Kidney epithelial cell (primary cell): ENCODE data around the gene B4GALT5. TPM values are rescaled to one million over a fixed set of nuclear protein-coding genes. Genes with fewer than 3 reads are reported as not detected.

Experiments
- DNase-seq: peaks from one replicate; pipeline ENCODE4 v3.0.0-alpha.2; 2010; ENCODE audit warnings: low read depth
- H3K27me3 ChIP-seq: 2 replicates; pipeline ENCODE4 v1.6.0; 2011; ENCODE audit warnings: low read length; ENCODE audit not compliant: control insufficient read depth, insufficient read depth
- H3K36me3 ChIP-seq: 2 replicates; pipeline ENCODE4 v1.5.1; 2011; ENCODE audit warnings: low read length; ENCODE audit not compliant: control insufficient read depth, insufficient read depth
- H3K4me3 ChIP-seq: 2 replicates; pipeline ENCODE4 v1.5.1; 2011; ENCODE audit warnings: low read depth, mild to moderate bottlenecking, control low read depth, low read length
- CTCF ChIP-seq: IDR thresholded peaks from 2 replicates; pipeline ENCODE4 v1.5.1; 2011; ENCODE audit warnings: mild to moderate bottlenecking, moderate library complexity, low read length, control low read depth, inconsistent platforms; ENCODE audit not compliant: insufficient read depth, poor library complexity, severe bottlenecking
- total RNA-seq: library from RNA; depleted of rRNA; stranded (reverse); fragments of >200 nt; gene quantifications from 2 replicates; pipeline ENCODE4 v1.2.3, GENCODE V29; 2015

Gene B4GALT5
- total RNA-seq, 1 donor from 2014 or later, result 67.6 TPM

DNA sequence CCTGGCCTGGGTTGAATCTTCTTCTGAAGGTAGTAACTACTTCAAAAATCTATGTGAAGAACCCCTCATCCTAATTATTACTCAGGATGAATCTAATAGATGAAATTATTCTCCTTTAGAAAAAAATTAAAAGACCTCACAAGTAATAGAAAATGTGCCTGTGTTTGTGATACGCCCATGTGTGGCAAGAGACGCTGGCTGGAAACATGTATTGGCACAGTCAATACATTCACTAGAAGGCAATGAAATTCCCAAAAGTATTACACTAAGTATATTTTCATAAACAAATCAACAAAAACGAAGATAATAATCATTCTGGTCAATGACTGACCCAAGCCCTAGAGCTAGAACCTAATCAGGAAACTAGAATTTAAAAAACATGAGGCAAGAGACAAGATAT, 64.0 kb downstream of the B4GALT5 start:
- Histone ChIP-seq H3K36me3 (peaks cover 2% of the 10 kb centered on the region), H3K4me3 (no peak overlapping the region), H3K27me3 (no peaks in the 10 kb centered on the region)
- no peak for DNase-seq
- no peak for TF ChIP-seq CTCF

DNA sequence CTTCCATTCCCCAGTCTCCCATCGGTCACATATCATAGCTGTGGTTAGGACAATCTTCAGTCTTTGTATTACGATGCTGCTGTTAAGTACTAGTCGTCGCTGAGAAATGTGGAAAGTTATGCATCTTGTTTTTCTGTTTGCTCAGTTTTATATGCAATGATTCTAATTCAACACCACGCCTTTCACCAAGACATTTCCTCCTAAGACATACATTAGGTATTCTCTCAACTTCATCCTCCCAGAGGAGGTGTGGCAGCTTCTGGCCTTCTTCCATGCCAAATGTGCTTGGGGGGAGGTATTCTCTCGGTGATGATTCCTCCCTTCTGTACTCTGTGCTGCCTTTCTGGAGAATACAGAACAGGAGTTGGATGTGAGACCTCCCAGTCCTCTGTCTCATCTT, 66.1 kb downstream of the B4GALT5 start:
- DNase-seq, result no peak
- TF ChIP-seq CTCF, result no peak
- peaks cover 1% of the 10 kb centered on the region for H3K36me3 ChIP-seq
- no peaks in the 10 kb centered on the region for H3K27me3 ChIP-seq
- no peak overlapping the region for H3K4me3 ChIP-seq

DNA sequence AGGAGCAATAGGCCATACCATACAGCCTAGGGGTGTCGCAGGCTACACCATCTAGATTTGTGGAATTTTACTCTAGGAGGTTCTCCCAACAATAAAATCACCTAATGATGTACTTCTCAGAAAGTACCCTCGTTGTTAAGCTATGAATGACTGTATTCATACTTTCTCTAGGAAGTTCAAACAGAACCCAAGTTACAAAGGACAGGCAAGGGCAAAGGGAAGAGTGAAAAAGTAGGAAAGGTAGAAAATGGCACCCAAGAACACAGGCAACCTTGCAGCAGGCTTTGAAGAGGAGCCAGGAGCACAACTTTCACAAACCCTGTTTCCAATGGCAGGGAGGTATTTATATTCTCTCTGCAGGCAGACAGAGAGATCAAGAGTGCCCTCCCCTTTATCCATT, 67.2 kb downstream of the B4GALT5 start:
- peaks cover 1% of the 10 kb centered on the region for H3K36me3 ChIP-seq
- no peak overlapping the region for H3K4me3 ChIP-seq
- no peaks in the 10 kb centered on the region for H3K27me3 ChIP-seq
- TF ChIP-seq CTCF, result no peak
- no peak for DNase-seq

DNA sequence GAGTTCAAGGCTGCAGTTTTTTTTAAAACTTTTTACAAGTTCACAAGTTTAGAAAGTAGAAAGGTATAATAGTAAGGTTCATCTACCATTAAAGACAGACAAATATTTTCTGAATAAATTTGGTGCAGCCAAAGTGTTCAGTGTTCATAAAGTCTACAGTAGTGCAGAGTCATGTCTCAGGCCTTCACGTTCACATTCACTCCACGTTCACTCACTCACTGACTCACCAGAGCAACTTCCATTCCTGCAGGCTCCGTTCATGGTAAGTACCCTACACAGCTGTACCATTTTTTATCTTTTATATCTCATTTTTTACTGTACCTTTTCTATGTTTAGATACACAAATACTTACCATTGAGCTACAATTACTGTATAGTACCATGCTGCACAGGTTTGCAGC, 67.6 kb downstream of the B4GALT5 start:
- no peak for DNase-seq
- Histone ChIP-seq H3K4me3 (no peak overlapping the region), H3K27me3 (no peaks in the 10 kb centered on the region), H3K36me3 (peaks cover 1% of the 10 kb centered on the region)
- no peak for TF ChIP-seq CTCF

DNA sequence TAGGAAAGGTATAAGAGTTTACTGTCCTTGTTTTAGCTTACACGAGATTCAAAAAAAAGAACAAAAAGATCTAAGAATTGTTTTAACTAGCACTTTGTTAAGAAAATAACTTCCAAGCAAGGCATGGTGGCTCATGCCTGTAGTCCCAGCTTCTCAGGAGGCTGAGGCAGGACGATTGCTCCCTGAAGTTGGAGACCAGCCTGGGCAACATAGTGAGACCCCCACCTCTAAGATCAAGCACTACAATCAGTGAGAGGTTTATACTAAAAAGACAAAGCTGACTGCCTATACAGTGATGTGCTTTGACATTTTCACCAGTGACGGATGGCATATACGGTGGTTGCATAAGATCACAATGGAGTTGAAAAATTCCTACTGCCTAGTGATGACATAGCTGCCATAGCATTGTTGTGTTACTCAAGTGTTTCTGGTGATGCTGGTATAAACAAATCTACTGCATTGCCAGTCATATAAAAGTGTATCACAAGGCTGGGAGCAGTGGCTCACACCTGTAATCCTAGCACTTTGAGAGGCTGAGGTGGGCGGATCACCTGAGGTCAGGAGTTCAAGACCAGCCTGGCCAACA, 68.6 kb downstream of the B4GALT5 start:
- no peak for TF ChIP-seq CTCF
- Histone ChIP-seq H3K36me3 (peaks cover 1% of the 10 kb centered on the region), H3K4me3 (no peak overlapping the region), H3K27me3 (no peaks in the 10 kb centered on the region)
- no peak for DNase-seq

GRCh38 chr20:49642816-49643215, 70.9 kb downstream of the B4GALT5 start:
- peaks cover 3% of the 10 kb centered on the region for H3K36me3 ChIP-seq
- no peak for TF ChIP-seq CTCF

More at GRCh38 chr20:49642816-49643215, 70.9 kb downstream of the B4GALT5 start:
- no peak for DNase-seq
- Histone ChIP-seq H3K4me3 (no peak overlapping the region), H3K27me3 (no peaks in the 10 kb centered on the region)
